Transverse colon (tissue), 4 donors: ENCODE data around the gene MRPL1. TPM values are rescaled to one million over a fixed set of nuclear protein-coding genes. Genes with fewer than 3 reads are reported as not detected.

Source experiments
- DNase-seq: peaks from one replicate; pipeline ENCODE4 v3.0.0-alpha.2; 2019
- H3K27ac ChIP-seq, 4 donors: fragments of 200-600 bp; sonication (generic); 2 replicates each; pipeline ENCODE4 v1.5.1; 2016 to 2018; ENCODE audit warnings: inconsistent platforms in 4 of 4
- H3K27me3 ChIP-seq: fragments of 200-600 bp; sonication (generic); 2 replicates; pipeline ENCODE4 v1.5.1; 2017; ENCODE audit warnings: inconsistent platforms
- H3K36me3 ChIP-seq, 4 donors: fragments of 200-600 bp; sonication (generic); 2 replicates each; pipeline ENCODE4 v1.5.1; 2017 to 2019; ENCODE audit warnings: inconsistent platforms in 4 of 4
- H3K4me1 ChIP-seq, 4 donors: fragments of 200-600 bp; sonication (generic); 2 replicates each; pipeline ENCODE4 v1.5.1; 2017 to 2020; ENCODE audit warnings: inconsistent platforms in 4 of 4
- H3K4me3 ChIP-seq, 4 donors: fragments of 200-600 bp; sonication (generic); 1 replicate in 1 of 4; 2 replicates in 3 of 4; pipeline versions ENCODE4 v1.5.1 to v1.6.1; 2017 to 2019; ENCODE audit warnings: inconsistent platforms in 4 of 4
- H3K9me3 ChIP-seq, 2 donors: fragments of 200-600 bp; sonication (generic); 2 replicates each; pipeline ENCODE4 v1.5.1; 2017 to 2019; ENCODE audit warnings: inconsistent platforms in 2 of 2
- EP300 ChIP-seq: sonication (generic); formaldehyde crosslinking; IDR thresholded peaks from one replicate; pipeline ENCODE4 v1.6.1; 2017; ENCODE audit warnings: antibody characterized with exemption, low read depth
- POLR2A ChIP-seq: fragments of 450-650 bp; IDR thresholded peaks from one replicate; pipeline ENCODE4 v1.6.1; 2016; ENCODE audit warnings: antibody characterized with exemption, mild to moderate bottlenecking, moderate library complexity
- POLR2AphosphoS5 ChIP-seq, 3 donors: sonication (generic); formaldehyde crosslinking; IDR thresholded peaks; one replicate each; pipeline ENCODE4 v1.6.1; 2016; ENCODE audit warnings: antibody characterized with exemption in 3 of 3
- WGBS, 2 donors: methylation state at CpG; one replicate each; pipeline ENCODE4 v1.1.5; 2018; ENCODE audit warnings: low coverage in 1 of 2; 5-methylcytosine and 5-hydroxymethylcytosine counted together
- in situ Hi-C, 4 donors: fragments of 200-750 bp; cut with MboI; loops; one replicate each; pipeline versions ENCODE4 v1.15.0 to v1.15.1; 2017; ENCODE audit warnings: low sequenced_read_pairs in 3 of 4, low pct_ligation_motif_present in 1 of 4, low pct_unique_long_range_greater_than_20kb in 1 of 4
- intact Hi-C: fragments of 100-400 bp; cut with DNase I; formaldehyde crosslinking; loops from one replicate; pipeline ENCODE4 v1.15.1; 2023; ENCODE audit warnings: low total_unique reads
- total RNA-seq, 4 donors: library from RNA; depleted of rRNA; stranded (reverse); fragments of >200 nt; gene quantifications; one replicate each; pipeline ENCODE4 v1.1.0, GENCODE V29; 2016
- TF ChIP-seq, protein P1 (sequence below), 5 experiments: fragments of 200-600 bp in 3 of 5; fragments of 450-650 bp in 2 of 5; sonication (generic) in 3 of 5; IDR thresholded peaks; 1 replicate in 2 of 5; 2 replicates in 3 of 5; pipeline ENCODE4 v1.5.1; 2016 to 2017; ENCODE audit warnings: antibody characterized with exemption in 5 of 5, inconsistent platforms in 3 of 5, mild to moderate bottlenecking in 2 of 5, moderate library complexity in 1 of 5

Gene MRPL1
- total RNA-seq, 4 donors from 2014 or later = 3.7 to 31.8 (median 19.6) TPM

GRCh38 chr4:77845400-77845799, 17.2 kb upstream of the MRPL1 start:
- no peaks in the 10 kb centered on the region for H3K9me3 ChIP-seq
- no peaks in the 10 kb centered on the region for H3K4me1 ChIP-seq
- no peak overlapping the region for H3K27ac ChIP-seq
- in situ Hi-C loops (no loop called here), intact Hi-C loops (no loop called here)
- DNase-seq = no peak
- no peaks in the 10 kb centered on the region for H3K36me3 ChIP-seq
- TF ChIP-seq, protein P1, sequence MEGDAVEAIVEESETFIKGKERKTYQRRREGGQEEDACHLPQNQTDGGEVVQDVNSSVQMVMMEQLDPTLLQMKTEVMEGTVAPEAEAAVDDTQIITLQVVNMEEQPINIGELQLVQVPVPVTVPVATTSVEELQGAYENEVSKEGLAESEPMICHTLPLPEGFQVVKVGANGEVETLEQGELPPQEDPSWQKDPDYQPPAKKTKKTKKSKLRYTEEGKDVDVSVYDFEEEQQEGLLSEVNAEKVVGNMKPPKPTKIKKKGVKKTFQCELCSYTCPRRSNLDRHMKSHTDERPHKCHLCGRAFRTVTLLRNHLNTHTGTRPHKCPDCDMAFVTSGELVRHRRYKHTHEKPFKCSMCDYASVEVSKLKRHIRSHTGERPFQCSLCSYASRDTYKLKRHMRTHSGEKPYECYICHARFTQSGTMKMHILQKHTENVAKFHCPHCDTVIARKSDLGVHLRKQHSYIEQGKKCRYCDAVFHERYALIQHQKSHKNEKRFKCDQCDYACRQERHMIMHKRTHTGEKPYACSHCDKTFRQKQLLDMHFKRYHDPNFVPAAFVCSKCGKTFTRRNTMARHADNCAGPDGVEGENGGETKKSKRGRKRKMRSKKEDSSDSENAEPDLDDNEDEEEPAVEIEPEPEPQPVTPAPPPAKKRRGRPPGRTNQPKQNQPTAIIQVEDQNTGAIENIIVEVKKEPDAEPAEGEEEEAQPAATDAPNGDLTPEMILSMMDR (IDR thresholded peaks at IDR 0.05) = no peak
- TF ChIP-seq POLR2AphosphoS5 (IDR thresholded peaks at IDR 0.05) = no peak
- TF ChIP-seq POLR2A = no peak
- TF ChIP-seq EP300 = no peak
- no peaks in the 10 kb centered on the region for H3K27me3 ChIP-seq
- no peak overlapping the region for H3K4me3 ChIP-seq
- 65 to 67% methylated on average over 1 of the region's 1 CpG for WGBS, 2 donors

- DNase-seq = no peak
- H3K9me3 ChIP-seq = no peaks in the 10 kb centered on the region
- intact Hi-C loops = no loop called here
- 77 to 80% methylated on average over 2 to 3 of the region's 3 CpGs for WGBS, 2 donors
- H3K27me3 ChIP-seq = no peaks in the 10 kb centered on the region
- no peaks in the 10 kb centered on the region for H3K36me3 ChIP-seq
- in situ Hi-C loops = no loop called here
- TF ChIP-seq, protein P1 (IDR thresholded peaks at IDR 0.05) = no peak
- TF ChIP-seq POLR2A (no peak), POLR2AphosphoS5 (IDR thresholded peaks at IDR 0.05) (no peak), EP300 (no peak)
- no peaks in the 10 kb centered on the region for H3K4me1 ChIP-seq
- no peak overlapping the region for H3K4me3 ChIP-seq
- H3K27ac ChIP-seq = no peak overlapping the region
Observed at GRCh38 chr4:77845929-77846328, 16.7 kb upstream of the MRPL1 start.

GRCh38 chr4:77848508-77848907, 14.1 kb upstream of the MRPL1 start:
- Histone ChIP-seq H3K27ac (no peak overlapping the region), H3K4me3 (no peak overlapping the region), H3K27me3 (no peaks in the 10 kb centered on the region), H3K9me3 (no peaks in the 10 kb centered on the region), H3K4me1 (no peaks in the 10 kb centered on the region), H3K36me3 (no peaks in the 10 kb centered on the region)
- TF ChIP-seq POLR2AphosphoS5 (IDR thresholded peaks at IDR 0.05) (no peak), POLR2A (no peak), EP300 (no peak)
- TF ChIP-seq, protein P1 (IDR thresholded peaks at IDR 0.05) = no peak
- in situ Hi-C loops = no loop called here
- 93 to 96% methylated on average over 3 to 6 of the region's 6 CpGs for WGBS, 2 donors
- DNase-seq = no peak
- intact Hi-C loops = no loop called here

GRCh38 chr4:77849278-77849965, 13.2 kb upstream of the MRPL1 start:
- Histone ChIP-seq H3K4me1 (no peaks in the 10 kb centered on the region), H3K4me3 (no peak overlapping the region), H3K9me3 (no peaks in the 10 kb centered on the region), H3K27ac (no peak overlapping the region), H3K36me3 (no peaks in the 10 kb centered on the region), H3K27me3 (no peaks in the 10 kb centered on the region)
- intact Hi-C loops = no loop called here
- no peak for DNase-seq
- WGBS, 2 donors = 89 to 97% methylated on average over 4 to 12 of the region's 12 CpGs
- TF ChIP-seq, protein P1 (IDR thresholded peaks at IDR 0.05) = no peak
- TF ChIP-seq POLR2A (no peak), EP300 (no peak), POLR2AphosphoS5 (IDR thresholded peaks at IDR 0.05) (no peak)
- in situ Hi-C loops = no loop called here
